ENCODE results near the gene DHH.
"Not testable (repeated sequence)": the region's sequence is repeated elsewhere in the genome, so short reads cannot be mapped to it uniquely, and the experiment has no call there.

The DHH gene

GRCh38 chr12:49070971-49071370 lies 23.6 kb downstream of the DHH start:
- no peak for DNase-seq (ENCODE audit: low spot score)

- DNase-seq (ENCODE audit: low spot score) = peak; percentile 96
Observed at GRCh38 chr12:49069507-49070346, 24.9 kb downstream of the DHH start, which contains the start of gene RHEBL1. TSS of gene RHEBL1 (minus strand) at chr12:49069979. CDS start at chr12:49069785, 194 bp downstream.

DNA sequence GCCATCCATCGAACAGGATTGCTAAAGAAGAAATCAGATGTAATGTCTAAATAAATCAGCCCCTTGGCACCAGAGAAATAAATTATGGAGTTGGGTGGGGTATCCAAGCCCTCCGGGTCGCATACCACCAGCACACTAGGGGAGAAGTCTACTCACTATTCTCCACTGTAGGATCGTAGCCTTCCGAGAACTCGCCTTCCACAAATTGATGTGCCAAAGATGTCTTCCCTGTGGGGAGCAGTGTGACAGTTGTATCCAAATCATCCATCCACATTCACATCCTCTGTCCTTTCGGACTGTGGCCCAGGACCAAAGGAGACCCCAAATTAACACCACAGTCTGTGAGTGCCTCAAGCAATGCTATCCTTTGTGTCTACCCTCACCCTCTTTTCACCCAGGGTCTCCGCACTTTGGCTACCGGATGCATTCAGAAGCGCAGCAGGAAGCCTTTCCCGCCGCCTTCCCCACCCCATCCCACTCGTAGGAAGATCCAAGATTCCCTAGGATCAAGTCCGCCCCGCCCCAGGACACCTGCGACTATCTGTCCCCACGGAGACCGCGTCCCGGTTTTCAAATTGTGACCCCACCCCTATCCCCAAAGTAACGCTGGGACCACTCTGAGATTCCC lies 25.6 kb downstream of the DHH start:
- DNase-seq (ENCODE audit: low spot score) = no peak

- no peak for DNase-seq (ENCODE audit: low spot score)
Observed at GRCh38 chr12:49066120-49066519, 28.5 kb downstream of the DHH start.

DNA sequence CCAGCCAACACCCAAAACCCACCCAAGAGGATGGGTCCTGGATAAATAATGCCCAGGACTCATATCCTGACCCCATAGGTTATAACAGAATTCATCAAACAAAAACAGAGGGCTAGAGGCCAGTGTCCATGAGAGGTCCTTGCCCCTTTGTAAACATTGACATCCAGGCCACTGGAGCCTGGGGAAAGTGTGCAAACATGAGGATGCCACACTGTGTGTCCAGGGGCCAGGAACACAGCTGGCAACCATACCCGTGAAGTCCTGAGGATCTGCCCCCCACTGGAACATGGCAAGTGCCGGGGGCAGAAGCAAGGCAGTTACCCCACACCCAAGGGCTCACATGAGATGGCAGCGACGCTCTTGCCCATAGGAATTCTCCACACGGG lies 29.8 kb downstream of the DHH start:
- no peak for DNase-seq (ENCODE audit: low spot score)

DNA sequence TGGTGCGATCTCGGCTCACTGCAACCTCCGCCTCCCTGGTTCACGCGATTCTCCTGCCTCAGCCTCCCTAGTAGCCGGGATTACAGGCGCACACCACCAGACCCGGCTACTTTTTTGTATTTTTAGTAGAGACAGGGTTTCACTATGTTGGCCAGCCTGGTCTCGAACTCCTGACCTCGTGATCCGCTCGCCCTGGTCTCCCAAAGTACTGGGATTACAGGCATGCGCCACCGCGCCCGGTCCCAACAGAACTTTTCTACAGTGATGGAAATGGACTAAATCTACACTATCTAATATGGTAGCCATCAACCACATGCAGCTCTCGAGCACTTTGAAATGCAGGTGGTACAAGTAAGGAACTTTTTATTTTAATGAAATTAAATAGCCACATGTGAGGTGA lies 32.7 kb downstream of the DHH start:
- DNase-seq (ENCODE audit: low spot score) = not testable (repeated sequence)

DNA sequence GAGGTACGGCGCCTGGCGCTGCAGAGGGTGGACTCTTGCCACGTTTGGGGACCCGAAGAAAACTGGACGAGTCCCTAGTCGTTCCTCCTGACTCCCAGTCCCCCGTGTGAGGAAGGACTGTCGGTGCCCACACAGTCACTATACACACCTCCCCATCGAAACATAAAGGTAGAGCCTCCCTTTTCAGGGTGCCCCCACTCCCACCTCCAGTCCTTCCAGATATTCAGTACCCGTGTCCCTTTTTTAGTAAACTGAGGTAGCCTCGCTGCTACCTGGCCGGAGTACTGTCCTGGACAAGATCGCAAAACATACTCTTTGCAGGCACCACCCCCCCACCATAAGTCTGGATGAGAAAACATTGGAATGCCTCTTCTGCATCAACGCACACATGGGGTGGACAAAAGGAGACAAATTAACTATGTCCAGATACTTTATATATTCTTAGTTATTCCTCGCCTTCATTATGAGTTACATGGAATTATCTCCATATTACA lies 33.4 kb downstream of the DHH start:
- DNase-seq (ENCODE audit: low spot score) = no peak

DNA sequence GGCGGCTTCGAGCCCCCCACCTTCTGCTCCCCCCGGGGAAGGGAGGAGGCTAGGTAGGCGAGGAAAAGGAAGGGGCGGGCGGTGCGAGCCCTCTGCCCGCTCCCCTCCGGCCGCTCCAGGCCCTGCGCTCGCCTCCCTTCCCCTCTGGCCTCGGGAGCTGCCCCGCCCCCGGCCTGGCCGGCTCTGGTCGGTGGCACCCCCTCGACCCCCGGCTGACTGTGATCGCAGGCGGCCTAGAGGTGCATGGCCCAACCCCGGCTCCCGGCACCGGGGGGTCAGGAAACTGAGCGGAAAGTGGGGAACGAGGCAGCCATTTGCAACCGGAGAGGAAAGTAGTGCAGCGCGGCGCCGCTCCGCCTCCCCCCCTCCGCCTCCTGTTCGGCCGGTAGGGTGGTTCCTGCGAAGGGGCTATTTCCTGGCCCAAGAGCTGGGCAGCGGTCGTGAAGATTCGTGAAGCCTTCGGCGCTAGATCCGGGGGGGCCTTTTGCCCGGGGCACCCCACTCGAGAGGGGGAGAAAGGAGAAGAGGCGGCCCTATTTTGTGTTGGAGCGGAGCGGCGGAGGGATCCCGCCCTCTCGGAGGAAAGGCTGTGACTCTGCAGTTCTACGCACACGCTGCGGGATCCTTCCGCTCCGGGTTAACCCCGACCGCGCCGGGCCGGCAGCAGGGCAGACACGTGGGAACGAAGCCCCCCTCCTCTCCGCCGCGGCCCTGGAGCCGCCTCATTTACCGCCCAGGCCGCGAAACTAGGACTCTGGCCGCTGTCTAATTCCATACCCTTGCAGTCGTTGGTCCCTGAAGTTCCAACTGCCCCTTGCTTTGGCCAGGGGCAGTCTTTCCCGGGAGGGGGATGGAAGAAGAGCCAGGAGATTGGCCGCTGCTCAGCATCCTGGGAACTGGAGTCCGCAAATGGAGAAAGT lies 34.1 kb downstream of the DHH start, which contains the start of gene KMT2D:
Gene KMT2D, minus strand, starts transcription at position 558 of the 920 bp plus-strand sequence. CDS start 5,470 bp downstream, outside the sequence.
- DNase-seq (ENCODE audit: low spot score) = peak; percentile 99

DNA sequence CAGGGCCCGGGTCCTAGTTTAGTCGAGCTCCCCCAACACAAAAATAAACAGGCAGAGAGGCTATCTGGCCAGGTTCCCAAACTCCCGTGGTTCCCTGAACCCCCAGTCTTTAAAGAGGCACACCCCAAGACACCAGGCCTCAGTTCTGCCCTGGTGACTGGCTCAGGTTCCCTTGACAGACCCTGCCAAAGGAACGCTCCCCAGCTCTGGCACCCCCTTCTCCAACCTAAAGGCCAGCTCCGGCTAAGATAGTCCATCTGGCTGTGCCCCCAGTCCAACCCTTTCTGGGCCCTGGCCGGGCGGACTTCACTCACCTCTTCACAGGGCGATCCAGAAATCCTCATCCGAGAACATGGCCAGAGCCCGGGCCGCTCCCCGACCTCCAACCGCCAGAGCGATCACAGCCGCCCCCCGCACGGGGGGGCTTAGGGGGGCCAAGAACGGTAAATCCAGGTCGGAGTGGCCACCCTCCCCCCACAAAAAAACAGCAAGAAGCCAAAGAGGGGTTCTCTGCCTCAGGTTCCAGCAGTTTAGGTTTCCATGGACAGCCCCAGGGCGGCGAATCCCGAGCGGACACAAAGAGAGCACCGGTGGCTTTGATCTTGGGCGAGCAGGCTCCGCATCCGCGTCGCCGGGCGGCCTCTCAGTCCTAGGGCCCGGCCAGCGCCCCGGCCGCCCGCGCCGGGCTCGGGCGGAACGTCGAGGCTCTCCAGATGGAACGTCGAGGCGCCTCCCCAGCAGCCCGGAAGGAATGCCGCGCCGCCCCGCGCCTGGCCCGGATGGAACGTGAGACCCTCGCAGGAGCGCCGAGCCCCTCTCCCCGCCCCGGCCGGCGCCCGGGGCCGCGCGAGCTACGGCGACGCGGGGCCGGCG lies 35.1 kb downstream of the DHH start:
- peak; percentile 86 for DNase-seq (ENCODE audit: low spot score)

GRCh38 chr12:49059045-49059298 lies 35.6 kb downstream of the DHH start:
- DNase-seq (ENCODE audit: low spot score) = no peak

DNA sequence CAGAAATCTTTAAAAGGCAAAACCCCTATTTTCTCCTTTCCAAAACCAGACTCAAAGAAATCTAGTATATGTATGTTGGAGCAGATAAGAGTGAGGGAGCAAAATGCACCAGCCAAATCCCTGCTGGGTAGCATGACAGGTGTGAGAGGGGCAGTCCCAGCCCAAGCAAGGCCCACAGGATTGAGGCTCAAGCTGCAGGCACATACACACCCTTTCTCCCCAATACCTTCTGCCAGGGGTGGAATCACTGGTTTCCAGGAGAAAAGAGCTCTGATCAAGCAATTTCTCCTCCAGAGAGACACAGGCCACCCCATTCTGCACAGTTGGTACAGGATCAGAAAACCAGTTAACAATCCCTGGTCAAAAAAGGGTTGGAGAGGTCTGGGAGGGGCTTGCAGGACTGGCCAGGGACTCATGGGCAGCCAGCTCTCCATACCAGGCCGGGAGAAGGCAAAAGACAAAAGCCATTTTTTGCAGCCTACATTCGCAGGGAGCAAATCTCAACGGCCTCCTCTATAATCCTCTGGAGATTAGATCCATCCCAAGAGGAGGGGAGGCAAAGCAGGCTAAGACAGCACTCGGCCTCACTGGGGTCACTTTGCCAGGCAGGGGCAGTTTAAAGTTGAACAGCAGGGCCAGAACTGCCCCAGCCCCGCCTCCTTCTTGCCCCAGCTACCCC lies 36.1 kb downstream of the DHH start:
- no peak for DNase-seq (ENCODE audit: low spot score)

DNA sequence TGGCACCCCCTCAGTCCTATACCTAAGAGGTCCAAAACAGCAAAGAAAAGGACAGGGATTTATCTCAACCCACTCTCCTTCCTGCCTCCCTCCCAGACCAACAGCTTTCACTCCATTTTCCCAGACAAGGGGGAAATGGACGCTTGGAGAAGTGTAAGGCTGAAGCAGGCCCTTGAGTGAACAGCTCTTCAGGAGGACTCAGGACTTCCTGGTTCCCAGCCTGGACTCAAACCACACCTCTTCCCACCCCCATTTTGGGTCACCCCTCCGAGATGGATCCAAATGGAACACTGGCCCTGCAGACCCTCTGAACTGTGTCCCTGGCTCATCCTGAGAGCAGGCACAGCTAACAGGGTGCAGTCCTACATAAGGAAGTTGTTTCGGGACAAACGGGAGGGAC lies 36.7 kb downstream of the DHH start:
- DNase-seq (ENCODE audit: low spot score) = no peak

- DNase-seq (ENCODE audit: low spot score) = peak; percentile 79
Observed at GRCh38 chr12:49055978-49056754, 38.4 kb downstream of the DHH start.

DNA sequence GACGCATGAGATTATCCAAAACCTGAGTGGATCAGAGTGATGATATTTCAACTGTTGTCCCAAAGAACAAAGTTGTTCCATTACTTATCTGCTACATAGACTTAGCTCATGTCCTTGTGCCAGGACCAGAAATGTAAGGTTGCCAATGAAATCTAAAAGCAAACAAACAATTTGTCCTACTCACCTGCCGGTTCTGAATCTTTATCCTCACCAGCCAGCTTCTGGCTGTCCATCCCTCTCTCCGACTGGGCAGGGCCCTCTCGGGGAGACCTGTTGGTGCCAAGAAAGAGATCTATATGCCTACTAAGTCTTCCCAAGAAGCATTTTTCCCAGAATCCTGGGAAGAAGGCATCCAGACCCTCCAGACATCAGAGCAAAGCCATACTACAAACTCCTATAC lies 39.5 kb downstream of the DHH start:
- no peak for DNase-seq (ENCODE audit: low spot score)

GRCh38 chr12:49054524-49054923 lies 40.1 kb downstream of the DHH start:
- DNase-seq (ENCODE audit: low spot score) = no peak

DNA sequence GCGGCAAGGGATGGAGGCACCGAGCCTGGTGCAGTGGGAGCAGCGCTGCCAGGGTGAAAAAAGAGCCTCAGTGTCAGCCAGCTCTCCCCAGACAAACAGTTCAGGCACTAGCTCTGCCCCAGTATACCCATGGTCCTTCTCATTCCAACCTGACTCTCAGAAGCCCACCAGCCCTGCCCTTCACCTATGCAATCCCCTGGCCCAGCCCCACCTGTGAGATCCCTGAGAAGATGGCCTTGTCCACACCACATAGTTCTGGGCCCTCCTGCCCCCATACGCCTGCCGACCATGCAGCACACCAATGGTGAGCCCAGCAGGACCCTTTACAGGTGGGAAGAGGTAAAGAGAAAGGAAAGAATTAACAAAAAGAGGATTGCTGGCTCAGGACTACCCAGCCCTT lies 40.5 kb downstream of the DHH start:
- peak; percentile 10 for DNase-seq (ENCODE audit: low spot score)

DNA sequence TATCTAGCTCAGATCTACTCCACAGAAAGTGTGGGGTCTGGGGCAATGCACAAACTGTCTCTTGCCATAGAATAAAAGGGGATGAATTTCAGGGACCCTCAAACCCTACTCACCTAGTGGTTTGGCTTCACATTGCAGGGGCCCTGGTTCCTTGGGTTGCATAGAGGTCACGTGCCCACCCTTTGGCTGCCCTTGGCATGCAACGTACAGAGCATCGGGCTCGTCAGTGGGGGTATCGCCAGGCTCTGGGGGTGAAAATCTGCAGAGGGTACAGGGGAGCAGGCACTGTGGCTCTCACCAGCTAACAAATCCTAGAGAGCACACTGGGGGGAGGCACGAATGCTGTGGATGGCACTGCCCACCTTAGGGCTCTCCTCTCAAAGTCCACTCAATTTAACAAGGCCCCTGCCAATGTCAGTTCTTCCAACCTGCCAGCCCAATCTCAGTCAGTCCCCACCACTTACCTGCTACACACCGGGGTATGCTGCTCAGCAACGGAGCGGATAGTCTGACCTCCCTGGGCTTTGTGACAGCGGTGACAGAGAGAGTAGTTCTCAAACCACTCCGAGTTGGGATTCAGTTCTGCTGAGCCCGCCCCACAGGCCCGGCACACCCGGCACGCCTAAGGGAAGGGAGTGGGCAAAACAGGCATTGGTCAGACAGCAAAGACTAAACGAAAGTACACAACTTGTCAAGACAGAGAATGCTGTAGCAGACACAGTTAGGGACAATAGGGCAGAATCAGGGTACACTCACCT lies 42.0 kb downstream of the DHH start:
- no peak for DNase-seq (ENCODE audit: low spot score)

- DNase-seq (ENCODE audit: low spot score) = no peak
Observed at GRCh38 chr12:49051777-49052438, 42.7 kb downstream of the DHH start.

DNA sequence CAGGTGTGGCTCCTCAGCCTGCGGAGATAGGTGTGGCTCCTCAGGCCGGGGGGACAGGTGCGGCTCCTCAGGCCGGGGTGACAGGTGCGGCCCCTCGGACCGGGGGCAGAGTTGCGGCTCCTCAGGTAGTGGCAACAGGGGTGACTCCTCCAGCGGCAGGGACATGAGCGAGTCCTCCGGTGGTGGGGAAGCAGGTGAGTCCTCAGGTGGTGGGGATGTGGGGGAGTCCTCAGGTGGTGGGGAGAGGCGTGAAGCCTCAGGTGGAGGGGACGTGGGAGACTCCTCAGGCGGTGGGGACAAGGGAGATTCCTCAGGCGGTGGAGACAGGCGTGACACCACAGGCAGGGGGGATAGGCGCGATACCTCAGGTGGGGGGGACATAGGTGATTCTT lies 43.2 kb downstream of the DHH start:
- DNase-seq (ENCODE audit: low spot score) = no peak
